Measurements from ENCODE around the gene LIMS3. TPM values are rescaled to one million over a fixed set of nuclear protein-coding genes. Genes with fewer than 3 reads are reported as not detected.

Gene LIMS3
- 1.8 and 8.4 TPM in 2 replicates for total RNA-seq (ENCODE audit: low replicate concordance)

DNA sequence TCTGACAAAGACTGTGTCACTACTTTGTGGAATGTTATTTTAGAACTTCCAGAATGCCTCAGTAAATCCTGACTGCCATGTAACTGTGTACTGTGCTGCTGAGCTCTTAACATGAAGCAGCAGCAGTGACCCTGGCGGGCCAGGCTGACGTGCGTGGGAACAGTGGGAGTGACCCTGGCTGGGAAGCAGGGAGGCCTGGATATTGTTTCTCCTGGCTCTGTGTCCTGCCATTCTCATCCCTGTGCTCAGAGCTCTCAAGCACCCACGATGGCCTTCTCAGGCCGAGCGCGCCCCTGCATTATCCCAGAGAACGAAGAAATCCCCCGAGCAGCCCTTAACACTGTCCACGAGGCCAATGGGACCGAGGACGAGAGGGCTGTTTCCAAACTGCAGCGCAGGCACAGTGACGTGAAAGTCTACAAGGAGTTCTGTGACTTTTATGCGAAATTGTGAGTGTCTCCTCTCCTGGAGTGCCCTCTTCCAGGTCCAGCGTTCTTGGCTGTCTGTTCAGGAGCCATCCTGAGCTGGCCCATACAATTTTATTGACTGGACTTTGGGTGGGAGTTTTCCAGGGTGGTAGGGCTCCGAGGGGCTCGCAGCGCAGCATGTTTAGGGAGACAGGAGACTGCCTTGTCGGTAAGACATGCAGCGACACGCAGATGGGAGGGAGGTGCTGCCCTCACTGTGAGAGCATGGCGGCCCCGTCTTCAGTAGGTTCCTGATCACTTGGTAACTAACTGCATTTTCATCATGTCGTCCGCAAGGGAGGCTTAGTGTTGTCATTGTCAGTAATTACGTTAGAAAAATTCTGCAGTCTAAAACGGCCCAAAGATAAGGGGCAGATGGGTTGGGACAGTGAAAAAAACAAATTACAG lies at the start of gene LIMS3:
LIMS3 (plus strand) TSS at position 227 of the 875 bp plus-strand sequence; CDS start at position 268, 41 bp downstream.

Other genes starting within 250 kb of the LIMS3 start
- gene RGPD5, start 104.4 kb upstream of the LIMS3 start, total RNA-seq (ENCODE audit: low replicate concordance): 13.5 and 23.0 TPM in 2 replicates
- gene MALL, start 217.1 kb downstream of the LIMS3 start, total RNA-seq (ENCODE audit: low replicate concordance): 6.1 and 10.2 TPM in 2 replicates

All from smooth muscle cell of the coronary artery (primary cell).